Adipose tissue (tissue), 3 donors: ENCODE data around the gene RENBP. TPM values are rescaled to one million over a fixed set of nuclear protein-coding genes. Genes with fewer than 3 reads are reported as not detected.
A peak's percentile ranks its signal among the peaks of the same experiment; 100 is the strongest.

Source experiments
- H3K27ac ChIP-seq: one replicate; pipeline ENCODE4 v1.5.1; 2013; ENCODE audit warnings: low read depth, low read length
- WGBS, 3 donors: extraction: QIAGEN DNeasy Blood & Tissue Kit; methylation state at CpG; one replicate each; pipeline ENCODE4 v1.1.7; 2013; 5-methylcytosine and 5-hydroxymethylcytosine counted together
- polyA plus RNA-seq, 3 donors: library from polyadenylated mRNA; stranded (reverse); fragments of 200-250 nt; gene quantifications; one replicate each; pipeline ENCODE4 v1.2.3, GENCODE V29; 2013
- donor health status: healthy with polysubstance abuse.
- donor health status: Bipolar disorder and iron deficiency.
- donor health status: healthy.

RENBP gene
- polyA plus RNA-seq, 3 donors, result 2.9 to 19.3 (median 18.4) TPM

DNA sequence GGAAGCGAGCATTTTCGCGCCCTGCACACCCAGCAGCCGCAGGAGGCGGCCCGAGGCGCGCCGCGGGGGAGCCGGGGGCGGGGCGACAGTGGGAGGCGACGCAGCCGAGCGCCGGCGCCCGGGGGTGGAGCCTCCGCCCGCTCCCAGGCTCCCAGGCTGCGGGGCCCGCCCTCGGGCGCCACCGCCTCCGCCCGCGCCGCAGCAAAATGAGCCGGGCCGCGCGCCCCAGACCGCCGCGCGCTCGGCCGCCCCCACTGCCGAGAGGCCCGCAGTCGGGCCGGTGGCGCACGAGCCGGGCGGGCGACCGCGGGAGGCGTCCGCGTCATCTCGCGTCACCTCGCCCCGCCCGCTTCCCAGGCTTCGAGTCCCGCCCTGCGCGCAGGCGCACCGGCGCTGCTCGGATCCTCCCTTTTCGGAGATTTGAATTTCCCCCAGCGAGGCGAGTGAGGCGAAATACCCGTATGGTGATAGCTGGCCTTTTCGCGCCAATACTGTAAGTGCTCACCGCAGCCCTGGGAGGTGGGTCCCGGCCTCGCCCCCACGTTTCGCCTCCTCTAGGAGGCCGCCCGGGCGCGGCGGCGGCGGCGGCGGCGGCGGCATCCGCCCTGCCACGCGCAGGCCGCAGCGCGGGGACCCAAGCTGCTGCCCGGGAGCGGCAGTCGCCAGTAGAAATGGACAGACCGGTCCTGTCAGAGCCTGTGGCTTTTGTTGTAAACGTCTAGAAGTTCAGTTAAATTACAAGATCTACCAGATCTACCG is 28.1 kb upstream of the RENBP start, which contains the start of gene TMEM187:
Gene TMEM187 (plus strand): TSS at position 387 of the 759 bp plus-strand sequence. CDS start 9,309 bp downstream, outside the sequence.
- 0 to 11% (median 1%) methylated on average over 37 to 103 of the region's 103 CpGs for WGBS, 3 donors
- H3K27ac ChIP-seq, result peak within 1 kb of the TSS; percentile 86

DNA sequence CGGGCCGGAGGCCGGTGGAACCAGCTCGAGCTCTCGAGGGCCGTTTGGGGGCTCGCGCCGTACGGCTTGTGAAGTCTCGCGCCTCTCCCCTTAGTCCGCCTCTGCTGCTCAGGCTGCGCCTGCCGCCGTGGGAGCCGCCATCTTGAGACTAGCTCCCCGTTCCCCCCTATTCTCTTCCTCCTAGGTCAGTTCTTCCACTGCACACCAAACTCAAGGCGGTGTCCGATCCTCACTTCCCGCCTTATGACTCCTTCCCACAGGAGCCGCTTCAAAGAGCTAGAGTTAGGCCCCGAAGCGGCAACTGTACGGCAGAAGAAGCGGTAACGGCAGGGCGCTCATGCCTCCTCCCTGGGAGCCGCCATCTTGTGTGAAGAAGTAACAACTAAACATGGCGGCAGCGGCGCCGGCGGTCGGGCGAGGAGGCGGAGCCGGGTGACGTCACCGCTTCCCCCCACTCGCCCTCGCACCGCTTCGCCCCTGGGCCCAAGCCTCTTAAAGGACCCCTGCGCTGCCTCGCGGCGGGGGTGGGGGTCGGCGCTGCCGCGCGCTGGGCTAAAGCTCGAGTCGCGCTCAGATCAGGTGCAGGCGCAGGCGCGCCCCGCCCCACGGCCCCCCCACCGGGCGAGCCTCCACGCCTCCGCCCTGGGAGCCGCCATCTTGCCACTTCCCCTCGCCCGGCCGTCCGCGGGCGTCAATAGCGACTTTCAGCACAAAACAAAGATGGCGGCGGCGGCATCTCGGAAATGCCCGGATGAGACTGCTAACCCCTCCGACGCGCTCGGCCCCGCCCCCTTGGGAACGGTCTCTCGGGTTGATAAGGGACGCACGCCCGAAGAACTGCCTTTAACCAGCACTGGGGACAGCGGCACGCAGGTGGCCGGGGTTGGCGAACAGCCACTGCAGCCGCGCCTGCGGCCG is 27.3 kb upstream of the RENBP start, which contains the start of gene HCFC1:
Gene HCFC1 (minus strand): TSS at position 369 of the 918 bp plus-strand sequence. CDS start 978 bp downstream, outside the sequence.
- H3K27ac ChIP-seq, result peak within 1 kb of the TSS; percentile 86
- WGBS, 3 donors, result 0 to 6% (median 1%) methylated on average over 47 to 90 of the region's 96 CpGs

DNA sequence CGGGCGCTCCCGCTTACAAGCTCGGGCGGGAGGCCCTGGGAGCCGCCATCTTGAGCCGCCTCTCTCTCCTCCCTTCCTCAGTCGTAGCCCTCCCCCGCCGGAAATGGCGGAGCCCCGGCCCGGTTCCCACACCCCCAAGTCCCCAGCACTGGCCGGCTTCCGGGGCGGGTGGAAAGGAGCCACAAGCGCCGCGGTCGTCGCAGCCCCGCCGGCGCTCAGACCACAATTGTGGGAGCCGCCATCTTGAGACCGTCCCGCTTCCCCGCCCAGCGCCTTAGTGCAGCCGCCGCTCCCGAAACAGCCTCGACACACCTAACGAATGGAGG is 26.6 kb upstream of the RENBP start:
- 1 to 4% (median 2%) methylated on average over 10 to 34 of the region's 34 CpGs for WGBS, 3 donors
- H3K27ac ChIP-seq, result peak overlapping the region; percentile 86

DNA sequence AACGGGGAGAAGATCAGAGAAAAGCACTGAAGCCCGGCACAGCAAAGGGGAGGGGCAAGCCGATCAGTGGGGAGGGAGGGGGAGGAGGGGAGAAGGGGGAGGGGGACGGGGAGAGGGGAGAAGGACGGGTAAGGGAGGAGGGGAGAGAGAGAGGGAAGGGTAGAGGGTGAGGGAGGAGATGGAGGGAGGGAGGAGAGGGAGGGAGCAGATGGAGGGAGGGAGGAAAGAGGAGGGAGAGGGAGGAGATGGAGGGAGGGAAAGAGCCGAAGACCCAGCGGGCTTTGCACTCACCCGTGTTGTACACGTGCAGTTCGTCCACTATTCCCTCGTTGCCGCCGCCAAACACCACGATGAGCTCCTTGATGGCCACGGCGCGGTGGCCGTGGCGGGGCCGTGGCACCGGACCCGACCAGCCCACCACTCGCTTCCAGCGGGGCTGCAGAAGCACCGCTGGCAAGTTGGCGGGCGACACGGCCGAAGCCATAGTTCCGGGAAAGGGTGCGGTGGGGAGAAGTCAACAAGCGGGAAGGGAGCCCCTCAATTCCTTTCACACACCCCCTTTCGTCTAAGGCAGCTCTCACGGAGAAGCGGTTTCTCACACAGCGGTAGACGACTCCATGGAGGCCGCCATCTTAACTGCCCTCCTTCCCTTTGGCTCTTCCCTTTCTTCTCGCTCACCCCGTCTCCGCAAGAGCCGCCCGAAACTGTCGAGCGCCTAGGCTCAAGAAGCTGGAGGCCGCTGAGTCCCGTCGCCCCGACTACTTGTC is 26.1 kb upstream of the RENBP start:
- peak overlapping the region; percentile 86 for H3K27ac ChIP-seq
- 0 to 6% (median 1%) methylated on average over 26 to 46 of the region's 49 CpGs for WGBS, 3 donors

DNA sequence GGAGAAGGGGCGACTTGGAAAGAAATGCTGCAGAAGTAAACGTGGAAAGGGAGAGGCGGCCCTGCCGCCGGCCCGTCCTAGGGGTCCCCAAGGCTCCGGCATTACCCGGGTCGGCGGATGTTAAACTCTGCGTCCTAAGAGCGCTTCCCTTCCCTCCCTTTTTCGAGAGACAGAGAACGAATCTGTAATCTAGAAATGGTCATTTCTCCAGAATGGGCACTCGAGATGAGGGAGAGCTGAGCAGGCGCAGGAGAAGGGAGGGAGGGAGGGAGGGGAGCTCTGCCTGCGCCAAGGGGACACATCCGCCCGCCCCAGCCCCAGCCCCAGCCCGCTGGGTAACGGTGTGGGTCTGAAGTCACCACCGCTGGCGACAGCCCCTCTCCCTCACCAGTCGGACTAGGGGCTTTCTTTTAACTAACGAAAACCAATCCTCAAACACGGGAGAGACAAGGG is 25.5 kb upstream of the RENBP start:
- 2 to 12% (median 3%) methylated on average over 18 to 26 of the region's 26 CpGs for WGBS, 3 donors
- H3K27ac ChIP-seq, result no peak overlapping the region

DNA sequence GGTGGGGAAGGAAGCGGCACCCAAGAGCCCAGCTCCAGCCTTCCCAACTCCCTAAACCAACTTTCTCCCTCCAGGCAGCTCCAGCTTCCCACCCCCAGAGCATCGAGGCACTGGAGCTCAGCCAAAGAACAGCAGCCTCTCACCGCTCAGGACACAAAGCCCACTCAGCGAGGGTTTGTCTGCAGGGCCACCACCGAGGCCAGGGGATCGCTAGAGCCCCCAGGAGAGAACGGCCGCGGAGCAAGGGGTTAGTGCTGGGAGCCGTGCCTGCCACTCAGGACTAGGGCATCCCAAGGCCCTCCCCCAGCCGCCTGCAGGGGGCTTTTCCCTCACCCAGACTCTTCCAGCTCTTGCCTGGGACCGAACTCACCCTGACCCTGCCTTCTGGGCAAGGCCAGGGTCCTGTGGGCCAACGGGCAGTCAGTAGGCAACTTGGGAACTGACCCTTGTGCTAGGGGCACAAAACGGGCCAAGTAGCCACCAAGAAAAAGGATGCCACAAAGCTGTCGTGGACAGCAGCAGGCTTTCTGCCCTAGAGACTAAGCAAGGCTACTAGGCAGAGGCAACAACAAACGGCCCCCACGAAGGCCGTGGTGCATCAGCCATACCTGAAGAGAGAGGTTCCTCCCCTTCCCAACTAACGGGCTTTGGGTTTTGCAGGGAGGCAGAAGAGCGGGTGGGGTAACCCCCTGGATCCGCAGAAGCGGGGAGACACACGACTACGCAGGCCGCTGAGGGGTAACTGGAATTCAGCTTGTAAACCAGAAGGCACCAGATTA is 24.9 kb upstream of the RENBP start:
- 9 to 47% (median 14%) methylated on average over 19 to 25 of the region's 25 CpGs for WGBS, 3 donors
- no peak overlapping the region for H3K27ac ChIP-seq

DNA sequence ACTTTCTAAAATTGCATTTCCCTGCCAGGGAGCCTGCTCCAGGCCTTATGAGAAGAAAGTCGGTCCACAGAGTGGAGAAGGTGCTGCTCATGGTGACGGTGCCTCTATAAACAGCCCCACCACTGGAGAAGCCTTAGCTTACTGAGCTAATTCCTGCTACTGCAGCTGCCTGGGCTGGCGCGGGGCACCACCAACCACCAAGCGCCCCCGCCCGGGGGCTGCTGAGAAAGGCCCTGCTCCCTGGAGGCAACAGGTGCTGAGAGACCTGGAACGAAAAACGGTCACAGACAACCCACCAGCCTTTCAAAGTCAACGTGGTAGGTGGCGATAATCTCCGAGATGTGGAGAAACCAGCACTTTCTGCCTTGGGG is 24.3 kb upstream of the RENBP start:
- WGBS, 3 donors, result 16 to 41% (median 17%) methylated on average over 9 to 12 of the region's 12 CpGs
- H3K27ac ChIP-seq, result no peak overlapping the region

DNA sequence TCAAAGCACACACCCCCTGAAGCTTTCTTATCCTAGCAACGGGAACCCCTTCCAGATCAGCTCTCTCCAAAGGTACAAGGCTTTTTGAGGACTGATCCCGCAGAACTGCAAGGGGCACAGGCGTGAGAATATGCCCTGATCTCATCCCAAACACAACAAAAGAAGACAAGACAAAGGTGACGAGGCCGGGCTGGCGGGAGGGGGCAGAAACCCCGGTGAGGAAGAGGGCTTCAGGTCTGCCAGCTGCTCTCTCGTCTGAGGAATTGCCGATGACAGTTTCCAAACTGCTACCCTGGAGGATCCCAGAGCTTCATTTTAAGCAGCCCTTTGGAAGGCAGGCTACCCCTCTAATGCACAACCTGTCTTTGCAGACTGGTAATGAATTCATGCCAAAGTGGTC is 23.8 kb upstream of the RENBP start:
- 40 to 68% (median 42%) methylated on average over 9 of the region's 9 CpGs for WGBS, 3 donors
- no peak overlapping the region for H3K27ac ChIP-seq

DNA sequence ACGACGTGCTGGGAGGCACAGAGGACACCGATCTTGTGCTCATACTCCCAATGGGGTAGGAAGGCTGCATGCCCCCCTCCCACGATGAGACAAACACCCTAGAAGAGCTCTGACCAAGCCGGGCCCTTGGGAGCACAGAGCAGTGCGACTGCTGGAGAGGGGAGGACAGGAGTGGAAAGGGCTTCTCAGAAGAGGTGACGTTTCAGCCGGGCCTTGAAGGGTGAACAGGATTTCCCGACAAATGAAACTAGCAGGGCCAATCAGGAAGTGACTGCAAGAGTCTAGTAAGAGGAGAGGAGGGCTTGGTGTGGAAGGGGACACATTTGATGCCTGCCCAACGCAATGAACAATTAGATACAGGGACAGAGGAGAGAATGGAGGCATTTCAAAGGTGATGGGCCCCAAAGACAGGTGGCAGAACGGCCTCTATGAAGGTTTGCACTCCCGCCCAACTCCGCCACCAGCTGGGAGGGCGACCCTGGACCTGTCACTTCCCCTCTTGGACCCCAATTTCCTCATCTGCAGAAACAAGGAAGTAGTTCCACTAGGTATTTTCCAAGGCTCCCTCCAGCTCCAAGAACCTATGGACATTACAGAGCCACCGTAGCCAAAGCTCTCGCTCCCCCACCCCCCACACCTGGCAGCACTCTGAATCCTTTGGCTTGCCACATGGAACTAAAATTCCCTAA is 23.2 kb upstream of the RENBP start:
- WGBS, 3 donors, result 36 to 59% (median 45%) methylated on average over 13 to 16 of the region's 16 CpGs

DNA sequence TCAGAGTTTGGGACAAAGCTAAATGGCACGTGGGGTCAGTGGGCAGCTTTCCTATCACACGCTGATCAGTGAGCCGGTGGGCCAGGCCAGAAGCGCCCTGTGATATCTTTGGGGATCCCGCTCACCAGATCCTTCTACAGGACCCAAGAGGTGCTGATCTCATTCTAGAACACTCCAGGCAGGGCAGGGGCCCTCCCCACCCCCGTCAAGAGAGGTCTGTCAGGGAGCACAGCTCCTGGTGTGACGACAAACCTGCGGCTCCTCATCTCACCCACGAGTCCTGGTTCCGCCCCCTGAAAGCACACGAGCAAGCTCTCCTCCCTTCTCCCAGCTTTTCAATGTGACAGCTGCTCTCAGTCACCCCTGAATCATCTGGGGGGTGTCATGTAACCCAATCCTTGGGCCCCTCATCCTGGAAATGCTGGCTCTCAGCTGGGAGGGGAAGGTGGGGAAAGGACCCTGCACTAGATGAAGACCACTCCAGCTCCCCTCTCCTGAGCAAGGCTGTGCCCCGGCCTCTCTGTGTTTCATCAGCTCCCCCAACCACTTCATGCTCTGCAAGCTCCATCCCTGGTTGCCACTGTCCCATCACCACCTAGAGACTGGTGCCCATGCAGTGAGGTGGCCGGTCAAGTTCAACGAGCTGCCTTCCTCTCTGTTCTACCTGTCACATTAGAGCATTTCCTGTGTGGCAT is 22.5 kb upstream of the RENBP start:
- no peak overlapping the region for H3K27ac ChIP-seq
- 60 to 75% (median 64%) methylated on average over 9 to 14 of the region's 14 CpGs for WGBS, 3 donors

More for the DNA sequence above, 23.2 kb upstream of the RENBP start:
- no peak overlapping the region for H3K27ac ChIP-seq

DNA sequence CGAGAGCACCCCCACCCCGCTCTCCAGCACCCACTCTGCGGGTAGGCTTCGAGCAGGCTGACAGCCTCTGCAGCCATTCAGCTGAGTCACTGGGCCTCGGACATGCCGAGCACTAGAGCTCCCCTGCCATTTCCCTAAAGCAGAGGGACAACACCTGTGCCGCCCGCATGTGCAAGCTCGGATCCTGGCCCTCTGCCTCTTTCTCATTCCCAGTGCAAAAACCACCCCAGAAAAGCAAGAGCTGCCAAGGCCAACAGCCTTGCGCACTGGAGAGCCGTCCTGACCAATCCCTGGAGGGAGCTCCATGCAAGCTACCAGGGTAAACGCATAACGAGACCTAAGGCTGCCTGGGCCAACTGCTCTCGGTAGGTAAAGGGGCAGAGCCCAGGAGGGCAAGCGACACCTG is 21.8 kb upstream of the RENBP start:
- no peak overlapping the region for H3K27ac ChIP-seq
- WGBS, 3 donors, result 37 to 74% (median 69%) methylated on average over 14 to 15 of the region's 15 CpGs

DNA sequence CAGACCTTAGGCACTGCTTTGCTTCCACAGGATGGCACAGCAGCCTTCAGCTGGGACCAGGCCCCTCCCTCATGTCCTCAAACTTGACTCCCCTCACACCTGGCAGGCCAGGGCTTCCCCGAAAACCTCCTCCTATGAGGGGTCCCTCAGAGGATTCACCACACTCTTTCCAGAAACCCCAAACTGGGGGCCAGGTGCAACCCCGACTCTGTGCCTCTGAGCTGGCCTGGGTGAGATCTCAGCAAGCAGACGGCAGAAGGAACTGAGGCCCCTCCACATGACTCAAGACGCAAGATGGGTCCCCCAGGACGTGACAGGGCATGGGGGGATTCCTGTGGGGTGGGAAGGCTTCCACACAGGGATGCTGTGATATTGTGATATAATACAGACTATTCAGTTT is 21.0 kb upstream of the RENBP start:
- 52 to 79% (median 74%) methylated on average over 2 to 5 of the region's 5 CpGs for WGBS, 3 donors
- no peak overlapping the region for H3K27ac ChIP-seq

DNA sequence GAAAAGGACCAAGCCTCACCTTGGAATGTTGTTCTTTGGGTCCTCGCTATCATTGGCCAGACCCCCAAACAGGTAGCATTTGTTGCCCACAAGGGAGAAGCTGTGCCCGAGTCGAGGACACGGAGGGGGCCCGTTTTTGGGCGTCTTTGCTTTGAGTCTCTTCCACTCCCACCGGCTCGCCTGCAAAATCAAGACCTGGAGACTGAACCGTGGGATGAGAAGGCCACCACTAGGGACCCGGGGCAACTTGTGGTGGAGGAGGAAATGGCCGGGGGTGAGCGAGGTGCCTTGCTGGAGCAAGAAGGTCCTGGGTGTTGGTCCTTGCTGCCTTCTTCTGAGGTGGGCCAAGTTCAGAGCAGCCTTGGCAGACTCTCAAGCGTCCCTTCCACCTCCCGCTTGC is 19.7 kb upstream of the RENBP start:
- 88 to 93% (median 92%) methylated on average over 12 to 14 of the region's 14 CpGs for WGBS, 3 donors
- no peak overlapping the region for H3K27ac ChIP-seq

DNA sequence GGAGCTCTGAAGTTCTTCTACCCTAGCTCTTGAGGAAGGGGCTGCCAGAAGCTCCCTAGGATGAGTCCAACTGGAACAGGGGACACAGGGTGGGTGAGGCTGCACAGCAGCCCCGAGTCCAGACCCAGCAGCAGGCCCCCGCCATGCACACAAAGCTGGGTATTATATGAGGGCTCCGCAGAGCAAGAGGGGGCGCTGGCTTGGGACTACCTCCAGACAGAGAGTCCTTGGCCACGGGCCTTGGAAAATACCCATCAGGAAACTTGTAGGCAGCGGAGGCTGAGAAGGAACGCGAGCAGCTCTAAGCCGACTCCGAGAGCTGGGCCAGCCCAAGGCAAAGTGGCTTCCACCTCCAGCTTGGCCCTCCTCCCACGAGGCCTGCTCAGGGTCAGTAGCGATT is 19.1 kb upstream of the RENBP start:
- WGBS, 3 donors, result 92 to 93% (median 92%) methylated on average over 7 to 12 of the region's 12 CpGs
- H3K27ac ChIP-seq, result no peak overlapping the region

DNA sequence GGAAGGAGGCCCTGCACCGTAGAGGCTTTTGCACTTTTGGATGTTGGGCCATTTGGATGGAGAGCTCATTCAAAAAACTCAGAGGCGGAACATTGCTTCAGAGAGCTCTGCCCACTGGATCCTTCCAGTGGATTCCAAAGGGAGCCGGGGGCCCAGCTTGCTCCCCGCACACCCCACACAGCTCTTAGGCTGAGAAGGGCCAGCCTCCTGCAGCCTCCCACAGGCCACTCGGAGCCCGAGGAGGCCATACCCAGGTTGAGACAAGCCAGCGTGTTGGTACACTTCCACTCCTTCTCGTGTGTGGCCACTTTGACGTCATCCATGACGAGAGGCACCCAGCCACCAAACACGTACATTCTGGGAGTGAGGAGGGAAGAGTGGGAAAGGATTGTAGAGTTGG is 16.8 kb upstream of the RENBP start:
- no peak overlapping the region for H3K27ac ChIP-seq
- WGBS, 3 donors, result 88 to 95% (median 92%) methylated on average over 9 to 11 of the region's 11 CpGs

DNA sequence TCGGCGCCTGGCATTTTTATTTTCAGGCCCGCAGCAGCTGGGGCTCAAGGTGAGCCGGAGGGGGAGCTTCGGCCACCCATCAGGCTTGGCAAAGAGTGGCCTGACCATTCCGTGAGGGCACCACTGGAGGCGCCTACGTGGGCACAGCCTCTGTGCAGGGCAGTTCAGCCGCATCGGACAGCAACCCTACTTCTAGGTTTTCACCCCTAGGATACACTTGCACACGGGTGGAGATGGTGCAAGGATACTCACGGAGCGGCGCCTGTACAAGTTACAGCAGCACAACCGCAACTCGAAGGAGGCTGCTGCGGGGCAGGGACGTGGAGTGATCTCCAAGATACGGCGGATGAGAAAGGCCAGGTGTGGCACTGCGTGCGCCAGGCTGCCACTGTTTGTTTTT is 16.3 kb upstream of the RENBP start:
- WGBS, 3 donors, result 83 to 94% (median 93%) methylated on average over 22 of the region's 22 CpGs
- H3K27ac ChIP-seq, result no peak overlapping the region

DNA sequence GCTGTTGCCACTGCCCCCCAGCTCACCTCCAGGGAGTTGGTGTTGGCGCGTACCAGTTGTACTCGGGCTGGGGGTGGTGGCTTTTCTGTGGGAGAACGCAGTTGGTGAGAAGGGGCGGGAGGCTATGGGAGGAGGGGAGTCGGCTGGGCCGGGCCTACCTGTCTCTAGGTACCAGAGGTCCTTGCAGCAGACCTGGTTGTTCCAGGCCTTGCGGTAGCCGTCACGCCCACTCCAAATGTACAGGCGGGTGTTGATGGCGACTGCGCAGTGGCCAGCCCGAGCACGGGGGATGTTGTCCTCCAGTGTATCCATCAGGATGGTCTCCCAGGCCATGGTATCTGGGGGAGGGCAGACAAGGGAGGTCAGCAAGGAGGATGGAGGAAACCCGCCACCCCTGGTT is 15.6 kb upstream of the RENBP start:
- 94 to 96% (median 96%) methylated on average over 10 to 16 of the region's 16 CpGs for WGBS, 3 donors

More for the DNA sequence above, 15.6 kb upstream of the RENBP start:
- H3K27ac ChIP-seq, result no peak overlapping the region
